Kidney glomerular epithelial cell (primary cell): ENCODE data around the gene GLUL.
"Not testable (repeated sequence)": the region's sequence is repeated elsewhere in the genome, so short reads cannot be mapped to it uniquely, and the experiment has no call there.

Experiments
- DNase-seq: peaks from one replicate; lab custom pipeline; 2025; lab: John Stamatoyannopoulos, UW

The GLUL gene

DNA sequence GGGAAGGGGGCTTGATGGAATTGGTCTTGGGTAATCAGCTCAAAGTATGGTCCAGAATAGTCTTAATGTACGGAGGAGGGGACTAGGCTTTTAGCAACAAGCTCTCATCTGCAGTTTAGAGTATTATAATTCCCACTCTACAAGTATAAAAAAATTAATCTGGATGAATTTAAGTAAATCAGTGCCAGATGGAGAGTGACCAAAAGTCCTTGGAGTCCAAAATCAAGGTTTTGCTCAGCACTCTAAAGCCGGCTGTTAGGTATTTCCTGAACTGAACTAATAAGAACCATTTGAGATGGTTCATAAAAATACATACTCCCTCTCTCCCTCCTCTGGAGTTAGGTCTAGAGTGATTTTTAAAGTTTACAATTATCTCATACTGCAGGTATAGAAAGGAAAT lies 23.7 kb downstream of the GLUL start:
- no peak for DNase-seq

DNA sequence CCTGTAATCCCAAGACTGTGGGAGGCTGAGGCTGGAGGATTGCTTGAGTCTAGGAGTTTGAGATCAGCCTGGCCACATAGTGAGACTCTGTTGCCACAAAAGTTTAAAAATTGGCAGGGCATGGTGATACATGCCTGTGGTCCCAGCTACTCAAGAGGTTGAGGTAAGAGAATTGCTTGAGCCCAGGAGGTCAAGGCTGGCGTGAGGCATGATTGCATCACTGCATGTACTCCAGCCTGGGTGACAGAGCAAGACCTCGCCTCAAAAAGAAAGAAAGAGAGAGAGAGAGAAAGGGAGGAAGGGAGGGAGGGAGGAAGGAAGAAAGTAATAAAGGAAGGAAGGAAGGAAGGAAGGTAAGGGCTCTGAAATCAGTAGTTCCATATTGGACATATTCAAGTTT lies 25.0 kb downstream of the GLUL start:
- DNase-seq = no peak

DNA sequence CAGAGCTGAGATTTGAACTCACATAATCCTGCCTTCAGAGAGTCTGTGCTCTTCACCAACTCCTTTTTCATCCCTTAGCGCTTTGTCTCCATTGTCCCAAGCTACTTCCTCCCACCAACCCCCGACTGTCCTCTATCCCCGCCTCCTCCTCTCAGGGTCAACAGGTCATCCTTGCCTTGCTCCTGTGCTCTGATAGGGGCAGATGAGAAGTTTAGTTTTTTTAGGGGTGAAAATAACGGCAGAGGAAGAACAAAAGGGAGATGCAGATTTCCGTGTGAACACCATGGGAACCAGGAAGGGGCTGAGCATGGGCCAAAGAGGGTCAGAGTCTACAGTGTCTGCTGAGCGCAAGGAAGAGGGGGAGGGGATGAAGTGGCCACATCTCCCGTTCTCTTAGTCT lies 31.9 kb downstream of the GLUL start:
- DNase-seq = no peak

DNA sequence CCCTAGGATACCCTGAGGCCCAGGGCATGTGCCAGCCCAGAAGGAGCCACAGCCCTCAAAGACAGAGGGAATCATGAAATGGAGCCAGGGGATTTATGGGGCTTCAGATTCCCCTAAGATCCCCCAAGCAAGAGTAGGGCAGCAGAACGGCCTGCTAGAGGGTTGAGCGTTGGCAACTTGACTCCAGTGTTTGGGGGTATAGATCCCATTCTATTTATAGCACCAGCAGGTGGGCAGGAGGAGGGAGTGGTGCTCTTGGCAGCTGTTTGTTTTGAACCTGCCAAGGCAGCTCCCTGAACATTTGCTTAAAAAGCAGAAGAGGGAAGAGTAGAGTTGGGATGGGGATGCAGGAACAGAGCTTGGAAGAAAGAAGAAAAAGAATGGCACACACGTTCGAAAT lies 33.7 kb downstream of the GLUL start:
- no peak for DNase-seq

DNA sequence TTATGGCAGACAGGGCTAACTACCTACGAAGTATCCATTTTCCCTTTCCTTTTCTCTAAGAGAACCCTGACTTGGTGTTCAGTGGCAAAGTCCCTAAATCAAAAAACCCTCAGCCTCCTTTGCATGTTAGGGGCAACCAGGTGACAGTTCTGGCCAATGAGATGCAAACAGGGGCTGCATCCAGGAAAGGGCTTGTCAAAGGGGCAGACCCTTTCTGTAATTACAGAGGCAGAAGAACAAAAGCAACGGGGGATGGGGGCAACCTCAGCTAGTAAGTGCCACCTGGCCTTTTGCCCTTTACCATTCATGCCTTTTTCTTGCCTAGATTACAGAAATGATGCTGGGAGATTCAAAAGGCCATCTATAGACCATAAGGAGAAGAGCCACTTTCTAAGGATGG lies 34.4 kb downstream of the GLUL start:
- DNase-seq = no peak

DNA sequence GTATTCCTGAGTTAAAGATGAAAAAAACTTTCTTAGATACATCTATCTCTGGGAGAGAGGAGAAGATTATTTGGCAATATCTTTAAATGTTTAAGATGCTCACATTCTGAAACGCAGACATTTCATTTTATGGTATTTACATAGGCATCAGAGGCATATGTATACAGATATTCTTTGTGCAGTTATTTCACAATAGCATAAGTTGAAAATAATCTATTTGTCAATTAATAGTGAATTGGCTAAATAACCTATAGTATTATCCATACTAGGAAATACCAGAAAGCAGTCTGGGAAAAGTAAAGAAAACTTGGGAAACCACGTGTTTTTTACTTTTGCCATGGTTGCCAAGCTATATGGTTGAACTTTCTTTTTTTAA lies 35.9 kb downstream of the GLUL start:
- DNase-seq = no peak

DNA sequence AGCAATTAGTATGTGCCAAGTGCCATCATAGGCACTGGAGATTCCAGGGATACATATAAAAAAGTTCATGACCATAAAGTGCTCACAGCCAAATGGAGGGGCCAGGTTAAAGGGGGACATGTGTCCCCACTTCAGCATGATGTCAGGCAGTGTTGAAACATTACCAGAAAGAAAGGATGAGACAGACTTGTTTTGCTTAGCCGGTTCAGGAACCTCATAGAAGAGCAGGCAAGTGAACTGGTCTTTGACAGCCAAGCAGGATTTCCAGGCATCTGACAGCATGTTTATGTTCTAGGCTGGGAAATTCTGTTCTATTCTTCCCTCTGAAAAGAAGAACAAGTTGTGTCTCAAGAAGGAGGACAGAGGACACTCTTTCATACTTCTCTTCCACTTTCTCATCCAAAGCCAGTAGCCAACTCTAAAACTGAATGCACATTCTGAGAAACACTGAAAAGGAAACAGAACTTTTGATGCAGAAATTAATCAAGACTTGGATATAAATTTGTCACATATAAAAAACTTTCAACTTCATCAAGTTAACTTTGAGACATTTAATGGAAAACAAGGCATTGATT lies 39.7 kb downstream of the GLUL start:
- DNase-seq = no peak

DNA sequence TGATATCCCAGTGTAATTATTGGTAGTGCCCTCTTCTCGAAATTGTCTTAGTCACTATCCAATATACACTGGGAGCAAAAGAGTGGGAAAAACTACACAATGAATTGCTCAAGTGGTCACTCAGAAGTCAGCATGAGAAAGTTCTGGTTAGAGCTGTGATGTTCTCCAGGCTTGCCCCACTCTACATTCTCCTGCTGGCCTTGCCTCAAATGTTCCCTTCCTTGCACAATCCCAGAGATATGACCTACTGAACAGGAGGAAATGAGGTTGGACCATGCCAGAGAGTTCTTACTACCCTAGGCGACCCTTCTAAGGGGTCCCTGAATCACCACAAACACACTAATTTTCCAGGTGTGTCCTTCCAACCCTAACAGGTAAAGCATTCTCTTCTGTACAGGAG lies 40.8 kb downstream of the GLUL start:
- no peak for DNase-seq

DNA sequence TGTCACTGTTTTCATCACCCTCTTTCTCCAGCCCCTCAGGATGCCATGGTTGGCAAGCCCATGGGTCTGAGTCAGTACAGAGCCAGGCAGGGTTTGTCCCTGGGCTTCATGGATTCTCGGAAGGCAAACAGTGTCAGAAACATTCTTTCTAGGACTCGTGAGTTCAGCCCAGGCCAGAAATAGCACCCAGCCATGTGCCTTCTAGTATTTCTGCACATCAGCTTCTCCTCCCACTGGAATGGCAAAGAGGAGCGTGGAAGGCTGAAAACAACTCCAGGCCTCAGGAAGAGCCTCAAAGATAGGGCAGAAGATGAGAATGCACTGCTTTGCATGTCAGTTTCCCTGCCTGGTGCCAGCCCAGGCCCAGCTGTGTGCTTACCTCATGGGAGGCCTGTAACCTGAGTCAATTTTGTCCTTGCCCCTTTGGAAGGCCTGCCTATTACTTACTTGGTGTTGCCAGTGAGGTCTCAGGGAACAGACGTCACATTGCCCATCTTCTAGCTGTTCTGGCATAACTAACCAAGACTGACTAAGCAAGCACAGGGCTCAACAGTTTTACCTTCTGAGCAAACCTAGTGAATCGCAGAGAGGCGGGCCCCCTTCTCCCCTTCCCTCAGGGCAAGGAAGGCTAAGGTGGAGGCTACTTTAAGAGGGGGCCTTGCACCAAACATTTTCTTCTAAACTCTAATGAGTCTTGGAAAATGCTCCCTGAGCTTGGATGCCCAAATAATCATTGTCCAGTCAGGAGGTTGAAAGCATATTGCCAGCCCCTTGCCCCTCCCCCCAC lies 42.4 kb downstream of the GLUL start:
- DNase-seq = peak; percentile 11

DNA sequence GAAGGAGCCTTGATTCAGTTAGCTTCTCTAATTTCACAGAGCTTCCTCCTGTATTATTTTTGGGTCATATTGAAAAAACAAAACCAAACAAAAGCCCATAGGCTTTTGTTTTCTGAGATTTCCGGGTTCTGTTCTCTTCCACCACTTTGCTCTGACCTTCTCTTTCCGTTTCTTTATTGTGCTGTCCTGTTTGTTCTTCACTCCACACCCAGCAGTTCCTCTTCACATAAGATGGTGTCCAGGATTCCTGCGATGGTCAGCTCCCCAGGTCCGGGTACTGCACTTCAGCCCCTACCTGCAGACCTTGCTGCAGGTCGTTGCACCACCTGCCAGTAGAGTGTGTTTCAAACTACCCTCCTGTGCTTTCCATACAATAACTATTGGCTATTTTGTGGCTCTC lies 44.6 kb downstream of the GLUL start:
- DNase-seq = no peak

DNA sequence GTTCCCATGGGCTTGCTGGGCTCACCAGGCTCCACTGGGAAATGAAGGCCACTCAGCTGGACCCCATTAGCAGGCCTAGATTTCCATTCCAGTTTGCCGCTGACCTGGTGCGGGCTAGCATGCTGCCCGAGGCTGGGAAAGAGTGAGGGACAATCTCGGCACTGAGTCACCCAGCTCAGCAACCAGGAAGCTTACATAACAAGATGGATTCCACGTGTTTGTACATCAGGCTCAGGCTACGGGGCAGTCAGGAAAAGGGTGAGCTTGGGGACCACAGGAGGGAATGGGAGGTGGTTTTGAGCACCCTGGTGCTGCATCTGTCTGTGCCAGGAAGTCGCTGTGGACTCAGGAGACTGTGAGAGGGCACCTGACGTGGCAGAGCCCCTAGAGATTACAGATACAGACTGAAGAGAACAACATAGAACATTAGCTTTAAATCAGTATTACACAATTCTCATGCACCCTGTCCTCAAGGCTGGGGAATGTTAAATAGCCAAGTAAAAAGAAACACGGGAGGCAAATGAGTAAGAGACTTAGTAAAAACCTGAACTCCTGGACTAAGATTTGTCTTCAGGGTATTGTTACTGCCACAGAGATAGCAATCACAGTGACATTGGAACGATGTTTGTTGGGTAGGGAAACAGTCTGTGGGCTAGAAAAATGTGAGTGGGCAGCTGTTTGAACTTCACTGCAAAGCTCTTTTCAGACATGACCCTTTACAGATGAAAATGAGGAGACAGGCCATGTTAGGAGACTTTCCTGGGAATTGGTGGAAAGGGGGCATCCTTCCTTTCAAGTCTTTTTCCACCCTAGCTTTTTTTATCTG lies 51.1 kb downstream of the GLUL start:
- DNase-seq = no peak

DNA sequence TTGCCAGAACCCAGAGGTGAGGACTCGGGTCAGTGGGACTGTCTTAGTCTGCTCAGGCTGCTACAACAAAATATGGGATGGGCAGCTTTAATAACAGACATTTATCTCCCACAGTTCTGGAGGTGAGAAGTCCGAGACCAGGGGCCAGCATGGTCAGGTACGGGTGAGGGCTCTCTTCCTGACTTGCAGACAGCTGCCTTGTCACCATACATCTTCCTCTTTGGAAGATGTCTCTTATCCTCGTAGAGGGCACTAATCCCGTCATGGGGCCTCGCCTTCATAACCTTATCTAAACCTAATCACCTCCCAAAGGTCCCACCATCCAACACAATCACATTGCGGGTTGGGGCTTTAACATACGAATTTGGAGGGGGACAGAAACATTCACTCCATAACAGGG lies 51.9 kb downstream of the GLUL start:
- DNase-seq = no peak

DNA sequence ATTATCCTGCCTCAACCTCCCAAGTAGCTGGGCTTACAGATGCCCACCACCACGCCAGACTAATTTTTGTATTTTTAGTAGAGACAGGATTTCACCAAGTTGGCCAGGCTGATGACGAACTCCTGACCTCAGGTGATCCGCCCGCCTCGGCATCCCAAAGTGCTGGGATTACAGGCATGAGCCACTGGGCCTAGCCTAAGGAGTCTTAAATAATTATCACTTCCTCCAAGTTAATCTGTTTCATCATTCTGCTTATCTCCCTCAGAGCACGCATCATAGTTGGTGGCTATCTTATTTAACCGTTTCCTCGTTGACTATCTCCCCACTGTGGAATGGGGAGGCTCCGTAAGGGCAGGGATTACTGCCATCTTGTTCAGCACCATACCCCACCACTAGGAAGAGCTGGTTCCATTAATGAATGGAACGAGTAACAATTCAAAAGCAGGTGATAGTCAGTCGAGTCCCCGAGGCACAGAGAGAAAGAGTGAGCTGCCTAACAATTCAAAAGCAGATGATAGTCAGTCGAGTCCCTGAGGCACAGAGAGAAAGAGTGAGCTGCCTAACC lies 52.7 kb downstream of the GLUL start:
- DNase-seq = no peak

DNA sequence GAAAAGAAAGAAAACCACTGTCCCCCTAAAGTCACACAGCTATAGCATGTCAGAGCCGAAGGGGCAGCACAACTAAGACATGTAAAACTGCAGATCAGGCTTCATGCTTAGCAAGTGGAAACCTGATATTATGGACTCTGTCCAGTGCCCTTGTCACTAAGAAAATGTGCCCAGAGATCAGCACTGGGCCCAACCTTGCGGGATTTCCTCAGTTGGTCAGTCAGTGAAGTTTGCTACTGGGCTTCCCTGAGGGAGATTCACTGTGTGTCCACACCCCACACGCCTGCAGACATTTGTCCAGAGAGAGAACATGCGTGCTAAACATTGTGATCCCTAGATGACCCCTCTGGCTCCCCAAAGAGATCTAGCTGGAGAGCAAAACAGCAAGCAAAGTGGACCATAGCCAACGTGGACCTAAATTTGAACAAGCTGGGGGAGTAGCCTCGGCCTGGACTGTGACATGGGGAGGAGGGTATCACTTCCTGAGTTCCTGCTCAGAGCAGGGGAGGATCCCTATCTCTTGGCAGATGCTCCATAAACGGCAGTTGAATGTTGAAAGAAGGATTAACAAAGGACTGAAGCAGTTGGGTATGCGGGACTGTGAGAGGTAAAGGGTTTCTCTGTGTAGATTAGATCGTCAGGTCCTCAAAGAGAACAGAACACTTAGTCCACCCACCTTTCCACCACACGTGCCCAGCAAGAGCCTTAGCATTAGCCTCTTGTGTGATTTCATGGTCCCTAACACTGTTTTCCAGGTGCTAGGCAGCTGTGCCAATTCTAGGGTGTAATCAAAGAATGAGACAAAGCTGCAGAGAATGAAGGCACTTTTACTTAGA lies 53.6 kb downstream of the GLUL start:
- no peak for DNase-seq

DNA sequence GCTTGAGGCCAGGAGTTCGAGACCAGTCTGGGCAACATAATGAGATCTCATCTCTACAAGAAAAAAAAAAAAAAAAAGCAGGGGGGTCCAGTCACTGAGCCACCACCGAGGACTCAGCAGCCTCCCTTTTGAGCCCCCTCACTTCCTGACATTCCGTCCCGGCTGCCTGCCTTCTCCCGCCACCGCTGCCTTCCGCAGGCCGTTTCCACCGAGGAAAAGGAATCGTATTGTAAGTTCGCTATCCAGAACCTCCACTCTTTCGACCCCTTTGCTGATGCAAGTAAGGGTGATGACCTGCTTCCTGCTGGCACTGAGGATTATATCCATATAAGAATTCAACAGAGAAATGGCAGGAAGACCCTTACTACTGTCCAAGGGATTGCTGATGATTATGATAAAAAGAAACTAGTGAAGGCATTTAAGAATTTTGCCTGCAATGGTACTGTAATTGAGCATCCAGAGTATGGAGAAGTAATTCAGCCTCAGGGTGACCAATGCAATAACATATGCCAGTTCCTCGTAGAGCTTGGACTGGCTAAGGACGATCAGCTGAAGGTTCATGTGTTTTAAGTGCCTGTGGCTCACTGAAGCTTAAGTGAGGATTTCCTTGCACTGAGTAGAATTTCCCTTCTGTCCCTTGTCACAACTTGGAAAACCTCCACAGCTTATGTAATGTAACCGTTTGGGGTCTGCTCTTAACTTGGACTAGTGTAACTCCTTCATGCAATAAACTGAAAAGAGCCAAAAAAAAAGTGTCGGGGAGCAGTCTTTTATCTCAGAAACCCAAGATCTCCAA lies 55.6 kb downstream of the GLUL start:
- DNase-seq = no peak

DNA sequence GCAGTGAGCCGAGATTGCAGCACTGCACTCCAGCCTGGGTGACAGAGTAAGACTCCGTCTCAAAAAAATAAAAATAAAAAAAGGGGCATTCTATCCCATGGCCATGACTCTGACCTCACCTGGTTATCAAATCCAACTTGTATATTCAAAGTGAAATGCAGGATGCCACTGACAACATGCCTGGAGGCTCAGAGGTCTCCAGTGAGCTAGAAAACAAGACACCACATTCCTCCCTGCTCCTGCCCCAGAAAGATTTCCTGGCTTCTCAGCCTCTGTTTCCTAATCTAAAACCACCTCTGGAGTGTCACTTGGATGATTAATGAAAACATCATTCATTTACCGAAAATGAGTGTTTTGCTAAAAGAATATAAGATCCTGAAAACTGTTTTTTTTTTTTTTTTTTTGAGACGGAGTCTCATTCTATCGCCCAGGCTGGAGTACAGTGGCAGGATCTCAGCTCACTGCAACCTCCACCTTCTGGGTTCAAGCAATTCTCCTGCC lies 58.5 kb downstream of the GLUL start:
- DNase-seq = not testable (repeated sequence)

DNA sequence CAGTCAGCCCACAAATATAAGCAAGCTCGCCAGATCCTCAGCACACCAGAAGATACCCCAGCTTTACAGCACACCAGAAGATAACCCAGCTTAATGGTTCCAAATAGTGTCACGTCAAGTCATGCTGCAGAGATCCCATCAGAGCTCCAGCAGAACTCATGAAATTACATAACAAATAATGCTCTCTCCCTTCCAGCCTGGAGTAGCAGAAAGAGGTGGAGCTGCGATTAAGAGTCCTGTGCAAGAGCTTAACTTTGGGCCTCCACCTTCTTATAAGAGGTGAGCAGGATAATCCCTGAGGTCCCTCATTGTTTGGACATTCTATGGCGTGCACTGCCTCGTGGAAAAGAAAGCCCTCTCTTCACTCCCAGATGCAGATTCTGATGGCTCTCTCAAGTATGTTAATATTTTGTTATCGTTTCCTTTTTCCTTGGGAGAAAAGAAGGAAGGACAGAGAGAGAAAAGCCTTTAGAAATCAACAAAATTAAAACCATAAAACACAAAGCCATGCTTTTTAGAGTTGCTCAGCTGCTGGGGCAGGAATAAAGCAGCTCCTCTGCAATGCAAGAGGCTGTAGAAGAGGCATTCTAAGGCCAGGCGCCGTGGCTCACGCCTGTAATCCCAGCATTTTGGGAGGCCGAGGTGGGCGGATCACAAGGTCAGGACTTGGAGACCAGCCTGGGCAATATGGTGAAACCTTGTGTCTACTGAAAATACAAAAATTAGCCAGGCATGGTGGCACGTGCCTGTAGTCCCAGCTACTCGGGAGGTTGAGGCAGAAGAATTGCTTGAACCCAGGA lies 59.1 kb downstream of the GLUL start:
- DNase-seq = no peak
